ENCODE results near the gene ANP32A. TPM values are rescaled to one million over a fixed set of nuclear protein-coding genes. Genes with fewer than 3 reads are reported as not detected.

The ANP32A gene
- total and polyA plus RNA-seq, 2 donors = 56.3 to 80.1 TPM

- no peak overlapping the region for H3K27ac ChIP-seq (ENCODE audit: low read depth)
- WGBS = 87% methylated on average over 10 of the region's 10 CpGs
- H3K4me1 ChIP-seq (ENCODE audit: insufficient read depth) = no peaks in the 10 kb centered on the region
- no peak for DNase-seq (ENCODE audit: extremely low spot score)
- H3K4me3 ChIP-seq (ENCODE audit: low read depth, low read length) = no peak overlapping the region
- peaks cover 4% of the 10 kb centered on the region for H3K36me3 ChIP-seq (ENCODE audit: insufficient read depth)
Observed at GRCh38 chr15:68776477-68777270, 44.0 kb downstream of the ANP32A start.

GRCh38 chr15:68775671-68776476 lies 44.8 kb downstream of the ANP32A start:
- Histone ChIP-seq H3K27ac (ENCODE audit: low read depth) (no peak overlapping the region), H3K4me1 (ENCODE audit: insufficient read depth) (no peaks in the 10 kb centered on the region), H3K36me3 (ENCODE audit: insufficient read depth) (peaks cover 4% of the 10 kb centered on the region), H3K4me3 (ENCODE audit: low read depth, low read length) (no peak overlapping the region)
- 37% methylated on average over 8 of the region's 8 CpGs for WGBS
- DNase-seq (ENCODE audit: extremely low spot score) = no peak

- Histone ChIP-seq H3K4me1 (ENCODE audit: insufficient read depth) (no peaks in the 10 kb centered on the region), H3K27ac (ENCODE audit: low read depth) (no peak overlapping the region), H3K36me3 (ENCODE audit: insufficient read depth) (peaks cover 2% of the 10 kb centered on the region), H3K4me3 (ENCODE audit: low read depth, low read length) (no peak overlapping the region)
- 90% methylated on average over 3 of the region's 3 CpGs for WGBS
- no peak for DNase-seq (ENCODE audit: extremely low spot score)
Observed at GRCh38 chr15:68775236-68775577, 45.5 kb downstream of the ANP32A start.

- Histone ChIP-seq H3K4me3 (ENCODE audit: low read depth, low read length) (no peak overlapping the region), H3K27ac (ENCODE audit: low read depth) (no peak overlapping the region), H3K4me1 (ENCODE audit: insufficient read depth) (no peaks in the 10 kb centered on the region), H3K36me3 (ENCODE audit: insufficient read depth) (peaks cover 2% of the 10 kb centered on the region)
- no peak for DNase-seq (ENCODE audit: extremely low spot score)
- 94% methylated on average over 3 of the region's 3 CpGs for WGBS
Observed at GRCh38 chr15:68774521-68775235, 46.0 kb downstream of the ANP32A start.

GRCh38 chr15:68774120-68774519 lies 46.6 kb downstream of the ANP32A start:
- H3K27ac ChIP-seq (ENCODE audit: low read depth) = no peak overlapping the region
- no peak for DNase-seq (ENCODE audit: extremely low spot score)
- 96% methylated on average over 4 of the region's 4 CpGs for WGBS
- no peak overlapping the region for H3K4me3 ChIP-seq (ENCODE audit: low read depth, low read length)
- H3K4me1 ChIP-seq (ENCODE audit: insufficient read depth) = no peaks in the 10 kb centered on the region
- no peaks in the 10 kb centered on the region for H3K36me3 ChIP-seq (ENCODE audit: insufficient read depth)

GRCh38 chr15:68773036-68773435 lies 47.7 kb downstream of the ANP32A start:
- H3K4me3 ChIP-seq (ENCODE audit: low read depth, low read length) = no peak overlapping the region
- H3K27ac ChIP-seq (ENCODE audit: low read depth) = no peak overlapping the region
- no peaks in the 10 kb centered on the region for H3K36me3 ChIP-seq (ENCODE audit: insufficient read depth)
- WGBS = 91% methylated on average over 2 of the region's 2 CpGs
- DNase-seq (ENCODE audit: extremely low spot score) = no peak
- no peaks in the 10 kb centered on the region for H3K4me1 ChIP-seq (ENCODE audit: insufficient read depth)

- Histone ChIP-seq H3K36me3 (ENCODE audit: insufficient read depth) (no peaks in the 10 kb centered on the region), H3K27ac (ENCODE audit: low read depth) (no peak overlapping the region), H3K4me3 (ENCODE audit: low read depth, low read length) (no peak overlapping the region), H3K4me1 (ENCODE audit: insufficient read depth) (no peaks in the 10 kb centered on the region)
- no peak for DNase-seq (ENCODE audit: extremely low spot score)
Observed at GRCh38 chr15:68770216-68770615, 50.5 kb downstream of the ANP32A start.

- H3K36me3 ChIP-seq (ENCODE audit: insufficient read depth) = no peaks in the 10 kb centered on the region
- no peak overlapping the region for H3K27ac ChIP-seq (ENCODE audit: low read depth)
- no peak for DNase-seq (ENCODE audit: extremely low spot score)
- 95% methylated on average over 2 of the region's 2 CpGs for WGBS
- no peaks in the 10 kb centered on the region for H3K4me1 ChIP-seq (ENCODE audit: insufficient read depth)
- no peak overlapping the region for H3K4me3 ChIP-seq (ENCODE audit: low read depth, low read length)
Observed at GRCh38 chr15:68769702-68770101, 51.0 kb downstream of the ANP32A start.

- DNase-seq (ENCODE audit: extremely low spot score) = no peak
- no peak overlapping the region for H3K4me3 ChIP-seq (ENCODE audit: low read depth, low read length)
- no peaks in the 10 kb centered on the region for H3K36me3 ChIP-seq (ENCODE audit: insufficient read depth)
- H3K4me1 ChIP-seq (ENCODE audit: insufficient read depth) = no peaks in the 10 kb centered on the region
- no peak overlapping the region for H3K27ac ChIP-seq (ENCODE audit: low read depth)
- WGBS = 10% methylated on average over 2 of the region's 2 CpGs
Observed at GRCh38 chr15:68768321-68768720, 52.4 kb downstream of the ANP32A start.

GRCh38 chr15:68767833-68768232 lies 52.9 kb downstream of the ANP32A start:
- no peaks in the 10 kb centered on the region for H3K36me3 ChIP-seq (ENCODE audit: insufficient read depth)
- H3K27ac ChIP-seq (ENCODE audit: low read depth) = no peak overlapping the region
- 70% methylated on average over 4 of the region's 4 CpGs for WGBS
- no peaks in the 10 kb centered on the region for H3K4me1 ChIP-seq (ENCODE audit: insufficient read depth)
- DNase-seq (ENCODE audit: extremely low spot score) = no peak
- no peak overlapping the region for H3K4me3 ChIP-seq (ENCODE audit: low read depth, low read length)

GRCh38 chr15:68765602-68766368 lies 54.9 kb downstream of the ANP32A start:
- H3K4me3 ChIP-seq (ENCODE audit: low read depth, low read length) = no peak overlapping the region
- H3K36me3 ChIP-seq (ENCODE audit: insufficient read depth) = no peaks in the 10 kb centered on the region
- DNase-seq (ENCODE audit: extremely low spot score) = no peak
- WGBS = 76% methylated on average over 11 of the region's 11 CpGs
- H3K27ac ChIP-seq (ENCODE audit: low read depth) = no peak overlapping the region
- H3K4me1 ChIP-seq (ENCODE audit: insufficient read depth) = no peaks in the 10 kb centered on the region

GRCh38 chr15:68764090-68764489 lies 56.6 kb downstream of the ANP32A start:
- DNase-seq (ENCODE audit: extremely low spot score) = no peak
- 46% methylated on average over 1 of the region's 1 CpG for WGBS
- Histone ChIP-seq H3K36me3 (ENCODE audit: insufficient read depth) (no peaks in the 10 kb centered on the region), H3K27ac (ENCODE audit: low read depth) (no peak overlapping the region), H3K4me1 (ENCODE audit: insufficient read depth) (no peaks in the 10 kb centered on the region), H3K4me3 (ENCODE audit: low read depth, low read length) (no peak overlapping the region)

GRCh38 chr15:68763063-68763462 lies 57.6 kb downstream of the ANP32A start:
- Histone ChIP-seq H3K36me3 (ENCODE audit: insufficient read depth) (no peaks in the 10 kb centered on the region), H3K4me3 (ENCODE audit: low read depth, low read length) (no peak overlapping the region), H3K27ac (ENCODE audit: low read depth) (no peak overlapping the region), H3K4me1 (ENCODE audit: insufficient read depth) (no peaks in the 10 kb centered on the region)
- 81% methylated on average over 4 of the region's 4 CpGs for WGBS
- DNase-seq (ENCODE audit: extremely low spot score) = no peak
